Colonic mucosa (tissue), 4 donors: Measurements from ENCODE around the gene ANKS1B. TPM values are rescaled to one million over a fixed set of nuclear protein-coding genes. Genes with fewer than 3 reads are reported as not detected.

ENCODE experiments used
- DNase-seq: peaks from one replicate; pipeline ENCODE4 v3.0.0-alpha.2; 2020
- H3K27ac ChIP-seq: fragments of 200-600 bp; one replicate; pipeline ENCODE4 v1.8.0; 2021
- H3K27me3 ChIP-seq: fragments of 200-600 bp; one replicate; pipeline ENCODE4 v1.8.0; 2021
- H3K36me3 ChIP-seq: fragments of 200-600 bp; one replicate; pipeline ENCODE4 v1.8.0; 2021
- H3K4me1 ChIP-seq: fragments of 200-600 bp; one replicate; pipeline ENCODE4 v1.8.0; 2021; ENCODE audit warnings: mild to moderate bottlenecking
- H3K4me3 ChIP-seq: fragments of 200-600 bp; one replicate; pipeline ENCODE4 v1.8.0; 2021
- H3K9ac ChIP-seq, 2 donors: one replicate each; pipeline ENCODE4 v1.7.0; 2013; ENCODE audit warnings: control low read depth in 2 of 2, low read depth in 2 of 2, low read length in 2 of 2
- H3K9me3 ChIP-seq: fragments of 200-600 bp; one replicate; pipeline ENCODE4 v1.8.0; 2021
- CTCF ChIP-seq: fragments of 200-600 bp; IDR thresholded peaks from one replicate; pipeline ENCODE4 v1.8.0; 2022; ENCODE audit warnings: antibody characterized with exemption, mild to moderate bottlenecking
- intact Hi-C: fragments of 100-400 bp; cut with DNase I; formaldehyde crosslinking; loops from one replicate; pipeline ENCODE4 v1.14.1; 2022
- total RNA-seq, 2 donors: library from RNA; stranded (reverse); fragmentation: NEBNext Ultra II Directional in 1 of 2; extraction: Animal tissue kit (Norgen Biotek cat#: 25700) in 1 of 2; gene quantifications; one replicate each; pipeline ENCODE4 v1.2.1, GENCODE V29; 2021
- donor health status: healthy.
- donor health status: DM: no; HTN: no; CAD: no.
- donor health status: DM: no; HTN: no; CAD: no.

The ANKS1B gene
- total RNA-seq, 2 donors from 2014 or later = 1.7 to 3.3 TPM

- H3K4me3 ChIP-seq = no peak overlapping the region
- intact Hi-C loops = no loop called here
- H3K4me1 ChIP-seq = no peaks in the 10 kb centered on the region
- no peaks in the 10 kb centered on the region for H3K9me3 ChIP-seq
- H3K27ac ChIP-seq = no peak overlapping the region
- no peaks in the 10 kb centered on the region for H3K36me3 ChIP-seq
- no peaks in the 10 kb centered on the region for H3K27me3 ChIP-seq
- H3K9ac ChIP-seq = no peak overlapping the region
- TF ChIP-seq CTCF = no peak
- no peak for DNase-seq
These were observed 213.1 kb downstream of the ANKS1B start for GRCh38 chr12:99771659-99772058.

GRCh38 chr12:99769396-99769980 is 215.2 kb downstream of the ANKS1B start:
- no peaks in the 10 kb centered on the region for H3K36me3 ChIP-seq
- TF ChIP-seq CTCF = no peak
- H3K4me3 ChIP-seq = no peak overlapping the region
- no peak overlapping the region for H3K27ac ChIP-seq
- intact Hi-C loops = no loop called here
- H3K27me3 ChIP-seq = no peaks in the 10 kb centered on the region
- H3K9me3 ChIP-seq = no peaks in the 10 kb centered on the region
- H3K4me1 ChIP-seq = no peaks in the 10 kb centered on the region
- H3K9ac ChIP-seq = no peak overlapping the region
- DNase-seq = no peak

- no peaks in the 10 kb centered on the region for H3K4me1 ChIP-seq
- no peak for DNase-seq
These were observed 216.0 kb downstream of the ANKS1B start for GRCh38 chr12:99768758-99769157.

GRCh38 chr12:99767809-99768208 is 216.9 kb downstream of the ANKS1B start:
- H3K4me1 ChIP-seq = no peaks in the 10 kb centered on the region
- intact Hi-C loops = no loop called here
- no peak overlapping the region for H3K9ac ChIP-seq
- no peak overlapping the region for H3K4me3 ChIP-seq
- no peak for TF ChIP-seq CTCF
- no peak for DNase-seq
- H3K27ac ChIP-seq = no peak overlapping the region
- H3K36me3 ChIP-seq = no peaks in the 10 kb centered on the region
- no peaks in the 10 kb centered on the region for H3K27me3 ChIP-seq
- H3K9me3 ChIP-seq = no peaks in the 10 kb centered on the region

More at GRCh38 chr12:99768758-99769157, 216.0 kb downstream of the ANKS1B start:
- no peaks in the 10 kb centered on the region for H3K27me3 ChIP-seq
- H3K9ac ChIP-seq = no peak overlapping the region
- no peaks in the 10 kb centered on the region for H3K9me3 ChIP-seq
- no peaks in the 10 kb centered on the region for H3K36me3 ChIP-seq
- H3K4me3 ChIP-seq = no peak overlapping the region
- no peak overlapping the region for H3K27ac ChIP-seq
- intact Hi-C loops = no loop called here
- TF ChIP-seq CTCF = no peak

GRCh38 chr12:99766408-99766807 is 218.3 kb downstream of the ANKS1B start:
- no peak for TF ChIP-seq CTCF
- Histone ChIP-seq H3K9ac (no peak overlapping the region), H3K36me3 (no peaks in the 10 kb centered on the region), H3K27ac (no peak overlapping the region), H3K27me3 (no peaks in the 10 kb centered on the region), H3K4me3 (no peak overlapping the region), H3K9me3 (no peaks in the 10 kb centered on the region), H3K4me1 (no peaks in the 10 kb centered on the region)
- intact Hi-C loops = no loop called here
- no peak for DNase-seq
